Prostate gland (tissue), 2 donors: Measurements from ENCODE around the gene DHH.

Source experiments
- POLR2A ChIP-seq: fragments of 450-650 bp; IDR thresholded peaks from one replicate; pipeline ENCODE4 v1.6.1; 2016; ENCODE audit warnings: antibody characterized with exemption, mild to moderate bottlenecking
- TF ChIP-seq, protein P1 (sequence below), 4 experiments: fragments of 200-600 bp in 2 of 4; fragments of 450-650 bp in 2 of 4; sonication (generic) in 2 of 4; IDR thresholded peaks; 1 replicate in 3 of 4; 2 replicates in 1 of 4; pipeline ENCODE4 v1.5.1; 2016 to 2019; ENCODE audit warnings: antibody characterized with exemption in 4 of 4, mild to moderate bottlenecking in 2 of 4, moderate library complexity in 2 of 4

- TF ChIP-seq, protein P1, sequence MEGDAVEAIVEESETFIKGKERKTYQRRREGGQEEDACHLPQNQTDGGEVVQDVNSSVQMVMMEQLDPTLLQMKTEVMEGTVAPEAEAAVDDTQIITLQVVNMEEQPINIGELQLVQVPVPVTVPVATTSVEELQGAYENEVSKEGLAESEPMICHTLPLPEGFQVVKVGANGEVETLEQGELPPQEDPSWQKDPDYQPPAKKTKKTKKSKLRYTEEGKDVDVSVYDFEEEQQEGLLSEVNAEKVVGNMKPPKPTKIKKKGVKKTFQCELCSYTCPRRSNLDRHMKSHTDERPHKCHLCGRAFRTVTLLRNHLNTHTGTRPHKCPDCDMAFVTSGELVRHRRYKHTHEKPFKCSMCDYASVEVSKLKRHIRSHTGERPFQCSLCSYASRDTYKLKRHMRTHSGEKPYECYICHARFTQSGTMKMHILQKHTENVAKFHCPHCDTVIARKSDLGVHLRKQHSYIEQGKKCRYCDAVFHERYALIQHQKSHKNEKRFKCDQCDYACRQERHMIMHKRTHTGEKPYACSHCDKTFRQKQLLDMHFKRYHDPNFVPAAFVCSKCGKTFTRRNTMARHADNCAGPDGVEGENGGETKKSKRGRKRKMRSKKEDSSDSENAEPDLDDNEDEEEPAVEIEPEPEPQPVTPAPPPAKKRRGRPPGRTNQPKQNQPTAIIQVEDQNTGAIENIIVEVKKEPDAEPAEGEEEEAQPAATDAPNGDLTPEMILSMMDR (IDR thresholded peaks at IDR 0.05) = no peak
- no peak for TF ChIP-seq POLR2A
Observed at GRCh38 chr12:49052451-49053208, 42.0 kb downstream of the DHH start.
